SK-N-SH (cell line): ENCODE measurements around the gene PRDM8.

ENCODE experiments used
- GABPA ChIP-seq: IDR thresholded peaks from 2 replicates; pipeline ENCODE4 v1.4.0; 2012; ENCODE audit warnings: low read depth, mild to moderate bottlenecking
- MEF2A ChIP-seq: IDR thresholded peaks from 2 replicates; pipeline ENCODE4 v1.4.0; 2012; ENCODE audit warnings: low read depth, borderline replicate concordance
- POLR2AphosphoS5 ChIP-seq: IDR thresholded peaks from 2 replicates; pipeline ENCODE4 v1.6.1; 2012; ENCODE audit warnings: low read depth, low read length
- RAD21 ChIP-seq: IDR thresholded peaks from 2 replicates; pipeline ENCODE4 v1.6.1; 2012; ENCODE audit warnings: mild to moderate bottlenecking, low read length
- SMC3 ChIP-seq: IDR thresholded peaks from 2 replicates; pipeline ENCODE4 v1.6.1; 2012; ENCODE audit warnings: low read depth, low read length, improper control_type of control experiment
- ZBTB33 ChIP-seq: IDR thresholded peaks from 2 replicates; pipeline ENCODE4 v1.4.0; 2012; ENCODE audit warnings: low read depth, borderline replicate concordance
- TF ChIP-seq, protein P1 (sequence below): fragments of 200-600 bp; sonication (generic); IDR thresholded peaks from 2 replicates; pipeline ENCODE4 v1.6.1; 2017; ENCODE audit warnings: antibody characterized with exemption, mild to moderate bottlenecking, moderate library complexity
- TF ChIP-seq, protein P2 (sequence below): IDR thresholded peaks from 2 replicates; pipeline ENCODE4 v1.4.0; 2012; ENCODE audit warnings: low read depth

- TF ChIP-seq RAD21 (no peak), GABPA (no peak), MEF2A (no peak), ZBTB33 (no peak), SMC3 (no peak), POLR2AphosphoS5 (no peak)
- TF ChIP-seq, protein P1, sequence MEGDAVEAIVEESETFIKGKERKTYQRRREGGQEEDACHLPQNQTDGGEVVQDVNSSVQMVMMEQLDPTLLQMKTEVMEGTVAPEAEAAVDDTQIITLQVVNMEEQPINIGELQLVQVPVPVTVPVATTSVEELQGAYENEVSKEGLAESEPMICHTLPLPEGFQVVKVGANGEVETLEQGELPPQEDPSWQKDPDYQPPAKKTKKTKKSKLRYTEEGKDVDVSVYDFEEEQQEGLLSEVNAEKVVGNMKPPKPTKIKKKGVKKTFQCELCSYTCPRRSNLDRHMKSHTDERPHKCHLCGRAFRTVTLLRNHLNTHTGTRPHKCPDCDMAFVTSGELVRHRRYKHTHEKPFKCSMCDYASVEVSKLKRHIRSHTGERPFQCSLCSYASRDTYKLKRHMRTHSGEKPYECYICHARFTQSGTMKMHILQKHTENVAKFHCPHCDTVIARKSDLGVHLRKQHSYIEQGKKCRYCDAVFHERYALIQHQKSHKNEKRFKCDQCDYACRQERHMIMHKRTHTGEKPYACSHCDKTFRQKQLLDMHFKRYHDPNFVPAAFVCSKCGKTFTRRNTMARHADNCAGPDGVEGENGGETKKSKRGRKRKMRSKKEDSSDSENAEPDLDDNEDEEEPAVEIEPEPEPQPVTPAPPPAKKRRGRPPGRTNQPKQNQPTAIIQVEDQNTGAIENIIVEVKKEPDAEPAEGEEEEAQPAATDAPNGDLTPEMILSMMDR: no peak
- TF ChIP-seq, protein P2, sequence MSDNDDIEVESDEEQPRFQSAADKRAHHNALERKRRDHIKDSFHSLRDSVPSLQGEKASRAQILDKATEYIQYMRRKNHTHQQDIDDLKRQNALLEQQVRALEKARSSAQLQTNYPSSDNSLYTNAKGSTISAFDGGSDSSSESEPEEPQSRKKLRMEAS: no peak
Measured at GRCh38 chr4:80199947-80200346, 2.6 kb downstream of the PRDM8 start.
